Measurements from ENCODE around the gene CGNL1.

GRCh38 chr15:57565311-57565710, 189.0 kb downstream of the CGNL1 start:
- TF ChIP-seq, protein P1, sequence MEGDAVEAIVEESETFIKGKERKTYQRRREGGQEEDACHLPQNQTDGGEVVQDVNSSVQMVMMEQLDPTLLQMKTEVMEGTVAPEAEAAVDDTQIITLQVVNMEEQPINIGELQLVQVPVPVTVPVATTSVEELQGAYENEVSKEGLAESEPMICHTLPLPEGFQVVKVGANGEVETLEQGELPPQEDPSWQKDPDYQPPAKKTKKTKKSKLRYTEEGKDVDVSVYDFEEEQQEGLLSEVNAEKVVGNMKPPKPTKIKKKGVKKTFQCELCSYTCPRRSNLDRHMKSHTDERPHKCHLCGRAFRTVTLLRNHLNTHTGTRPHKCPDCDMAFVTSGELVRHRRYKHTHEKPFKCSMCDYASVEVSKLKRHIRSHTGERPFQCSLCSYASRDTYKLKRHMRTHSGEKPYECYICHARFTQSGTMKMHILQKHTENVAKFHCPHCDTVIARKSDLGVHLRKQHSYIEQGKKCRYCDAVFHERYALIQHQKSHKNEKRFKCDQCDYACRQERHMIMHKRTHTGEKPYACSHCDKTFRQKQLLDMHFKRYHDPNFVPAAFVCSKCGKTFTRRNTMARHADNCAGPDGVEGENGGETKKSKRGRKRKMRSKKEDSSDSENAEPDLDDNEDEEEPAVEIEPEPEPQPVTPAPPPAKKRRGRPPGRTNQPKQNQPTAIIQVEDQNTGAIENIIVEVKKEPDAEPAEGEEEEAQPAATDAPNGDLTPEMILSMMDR (IDR thresholded peaks at IDR 0.05; ENCODE audit: borderline replicate concordance, extremely low read depth, low read length, poor library complexity, severe bottlenecking) = no peak
- no peak for TF ChIP-seq EZH2 (IDR thresholded peaks at IDR 0.05; ENCODE audit: borderline replicate concordance, low read depth, low read length, severe bottlenecking)

Measured in DND-41 (cell line).